Measurements from ENCODE around the gene SEMA4B.

The SEMA4B gene

GRCh38 chr15:90227336-90227735 lies 26.2 kb downstream of the SEMA4B start:
- DNase-seq (ENCODE audit: extremely low spot score), result no peak
- POLR2A ChIA-PET, result no interaction called here
- TF ChIP-seq FOXK2 (IDR thresholded peaks at IDR 0.05), result no peak
- no peak for TF ChIP-seq L3MBTL2 (conservative IDR thresholded peaks at IDR 0.05)
- no peak for TF ChIP-seq TARDBP (IDR thresholded peaks at IDR 0.05)
- TF ChIP-seq ARNT (IDR thresholded peaks at IDR 0.05), result no peak
- no peak for TF ChIP-seq NFRKB (IDR thresholded peaks at IDR 0.05)
- TF ChIP-seq ELF4 (IDR thresholded peaks at IDR 0.05), result no peak
- TF ChIP-seq, protein P1, sequence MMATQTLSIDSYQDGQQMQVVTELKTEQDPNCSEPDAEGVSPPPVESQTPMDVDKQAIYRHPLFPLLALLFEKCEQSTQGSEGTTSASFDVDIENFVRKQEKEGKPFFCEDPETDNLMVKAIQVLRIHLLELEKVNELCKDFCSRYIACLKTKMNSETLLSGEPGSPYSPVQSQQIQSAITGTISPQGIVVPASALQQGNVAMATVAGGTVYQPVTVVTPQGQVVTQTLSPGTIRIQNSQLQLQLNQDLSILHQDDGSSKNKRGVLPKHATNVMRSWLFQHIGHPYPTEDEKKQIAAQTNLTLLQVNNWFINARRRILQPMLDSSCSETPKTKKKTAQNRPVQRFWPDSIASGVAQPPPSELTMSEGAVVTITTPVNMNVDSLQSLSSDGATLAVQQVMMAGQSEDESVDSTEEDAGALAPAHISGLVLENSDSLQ (IDR thresholded peaks at IDR 0.05), result no peak
- TF ChIP-seq CTBP1 (IDR thresholded peaks at IDR 0.05; ENCODE audit: borderline replicate concordance), result no peak
- CTCF ChIA-PET, result interaction anchor here (0.6 kb wide), 1 partner anchor 304 kb away, joined by 3 read pairs; no protein-coding TSS in a partner anchor

DNA sequence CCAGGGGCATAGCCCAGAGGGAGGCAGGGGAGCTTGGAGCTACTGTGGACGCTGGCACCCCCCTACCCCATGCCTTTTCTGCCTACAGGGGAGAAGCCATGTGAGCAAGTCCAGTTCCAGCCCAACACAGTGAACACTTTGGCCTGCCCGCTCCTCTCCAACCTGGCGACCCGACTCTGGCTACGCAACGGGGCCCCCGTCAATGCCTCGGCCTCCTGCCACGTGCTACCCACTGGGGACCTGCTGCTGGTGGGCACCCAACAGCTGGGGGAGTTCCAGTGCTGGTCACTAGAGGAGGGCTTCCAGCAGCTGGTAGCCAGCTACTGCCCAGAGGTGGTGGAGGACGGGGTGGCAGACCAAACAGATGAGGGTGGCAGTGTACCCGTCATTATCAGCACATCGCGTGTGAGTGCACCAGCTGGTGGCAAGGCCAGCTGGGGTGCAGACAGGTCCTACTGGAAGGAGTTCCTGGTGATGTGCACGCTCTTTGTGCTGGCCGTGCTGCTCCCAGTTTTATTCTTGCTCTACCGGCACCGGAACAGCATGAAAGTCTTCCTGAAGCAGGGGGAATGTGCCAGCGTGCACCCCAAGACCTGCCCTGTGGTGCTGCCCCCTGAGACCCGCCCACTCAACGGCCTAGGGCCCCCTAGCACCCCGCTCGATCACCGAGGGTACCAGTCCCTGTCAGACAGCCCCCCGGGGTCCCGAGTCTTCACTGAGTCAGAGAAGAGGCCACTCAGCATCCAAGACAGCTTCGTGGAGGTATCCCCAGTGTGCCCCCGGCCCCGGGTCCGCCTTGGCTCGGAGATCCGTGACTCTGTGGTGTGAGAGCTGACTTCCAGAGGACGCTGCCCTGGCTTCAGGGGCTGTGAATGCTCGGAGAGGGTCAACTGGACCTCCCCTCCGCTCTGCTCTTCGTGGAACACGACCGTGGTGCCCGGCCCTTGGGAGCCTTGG lies 27.0 kb downstream of the SEMA4B start:
- CTCF ChIA-PET, result no interaction called here

DNA sequence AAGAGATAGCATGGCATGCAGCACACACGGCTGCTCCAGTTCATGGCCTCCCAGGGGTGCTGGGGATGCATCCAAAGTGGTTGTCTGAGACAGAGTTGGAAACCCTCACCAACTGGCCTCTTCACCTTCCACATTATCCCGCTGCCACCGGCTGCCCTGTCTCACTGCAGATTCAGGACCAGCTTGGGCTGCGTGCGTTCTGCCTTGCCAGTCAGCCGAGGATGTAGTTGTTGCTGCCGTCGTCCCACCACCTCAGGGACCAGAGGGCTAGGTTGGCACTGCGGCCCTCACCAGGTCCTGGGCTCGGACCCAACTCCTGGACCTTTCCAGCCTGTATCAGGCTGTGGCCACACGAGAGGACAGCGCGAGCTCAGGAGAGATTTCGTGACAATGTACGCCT lies 27.8 kb downstream of the SEMA4B start:
- POLR2A ChIA-PET, result no interaction called here
- TF ChIP-seq ZNF384 (IDR thresholded peaks at IDR 0.05) (no peak), ARNT (IDR thresholded peaks at IDR 0.05) (no peak), SP1 (IDR thresholded peaks at IDR 0.05) (no peak), LEF1 (IDR thresholded peaks at IDR 0.05; ENCODE audit: borderline replicate concordance) (no peak), BHLHE40 (IDR thresholded peaks at IDR 0.05; ENCODE audit: borderline replicate concordance) (no peak)
- DNase-seq (ENCODE audit: extremely low spot score), result no peak
- CTCF ChIA-PET, result no interaction called here

More for the DNA sequence above, 27.0 kb downstream of the SEMA4B start:
- DNase-seq (ENCODE audit: extremely low spot score), result no peak
- no peak for TF ChIP-seq FOXA1 (IDR thresholded peaks at IDR 0.05)
- TF ChIP-seq SUZ12 (IDR thresholded peaks at IDR 0.05), result no peak
- no peak for TF ChIP-seq ELF4 (IDR thresholded peaks at IDR 0.05)
- TF ChIP-seq BHLHE40 (IDR thresholded peaks at IDR 0.05; ENCODE audit: borderline replicate concordance), result no peak
- no peak for TF ChIP-seq TARDBP (IDR thresholded peaks at IDR 0.05)
- POLR2A ChIA-PET, result no interaction called here

- POLR2A ChIA-PET, result interaction anchor here (1.7 kb wide), 1 partner anchor 29 kb away, joined by 4 read pairs; the partner anchor contains the start of gene SEMA4B
- CTCF ChIA-PET, result interaction anchor here (5.1 kb wide), 1 partner anchor 9 kb away, joined by 37 read pairs; no protein-coding TSS in a partner anchor
- DNase-seq (ENCODE audit: extremely low spot score), result no peak
- TF ChIP-seq BHLHE40 (IDR thresholded peaks at IDR 0.05; ENCODE audit: borderline replicate concordance) (no peak), NFRKB (IDR thresholded peaks at IDR 0.05) (no peak), HDGF (IDR thresholded peaks at IDR 0.05; ENCODE audit: borderline replicate concordance) (no peak), FOXA1 (IDR thresholded peaks at IDR 0.05) (no peak), LEF1 (IDR thresholded peaks at IDR 0.05; ENCODE audit: borderline replicate concordance) (no peak), FOXK2 (IDR thresholded peaks at IDR 0.05) (no peak), ZNF384 (IDR thresholded peaks at IDR 0.05) (no peak), TARDBP (IDR thresholded peaks at IDR 0.05) (no peak), SP1 (IDR thresholded peaks at IDR 0.05) (no peak), FOXM1 (IDR thresholded peaks at IDR 0.05; ENCODE audit: borderline replicate concordance) (no peak), SUZ12 (IDR thresholded peaks at IDR 0.05) (no peak), CTBP1 (IDR thresholded peaks at IDR 0.05; ENCODE audit: borderline replicate concordance) (no peak), ARNT (IDR thresholded peaks at IDR 0.05) (no peak), L3MBTL2 (conservative IDR thresholded peaks at IDR 0.05) (no peak), ELF4 (IDR thresholded peaks at IDR 0.05) (no peak)
- TF ChIP-seq, protein P1 (IDR thresholded peaks at IDR 0.05), result no peak
Observed at GRCh38 chr15:90230071-90230494, 29.0 kb downstream of the SEMA4B start.

DNA sequence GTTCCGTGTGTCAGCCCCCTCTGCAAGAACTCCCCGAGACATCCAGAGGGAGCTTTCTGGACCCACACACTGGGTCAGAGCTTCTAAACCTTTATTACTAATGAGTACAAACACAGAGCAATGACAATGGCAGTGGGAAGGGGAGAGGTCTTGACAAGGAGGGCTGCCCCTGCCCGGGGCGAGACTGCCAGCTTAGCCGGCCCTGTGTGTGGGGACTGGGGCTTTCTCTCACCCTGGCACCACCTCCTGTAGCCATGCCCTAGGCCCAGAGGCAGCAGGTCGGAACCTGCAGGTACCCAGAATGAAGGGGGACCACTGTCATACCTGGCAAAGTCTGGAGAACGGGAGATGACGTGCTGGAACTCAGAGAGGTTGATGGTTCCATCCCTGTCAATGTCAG lies 29.5 kb downstream of the SEMA4B start:
- no peak for DNase-seq (ENCODE audit: extremely low spot score)
- ChIA-PET POLR2A (interaction anchor here (1.7 kb wide), 1 partner anchor 30 kb away, joined by 4 read pairs; the partner anchor contains the start of gene SEMA4B), CTCF (interaction anchor here (5.1 kb wide), 1 partner anchor 9 kb away, joined by 37 read pairs; no protein-coding TSS in a partner anchor)
- TF ChIP-seq CTBP1 (IDR thresholded peaks at IDR 0.05; ENCODE audit: borderline replicate concordance), result no peak
- TF ChIP-seq LEF1 (IDR thresholded peaks at IDR 0.05; ENCODE audit: borderline replicate concordance), result no peak
- no peak for TF ChIP-seq TARDBP (IDR thresholded peaks at IDR 0.05)
- no peak for TF ChIP-seq ELF4 (IDR thresholded peaks at IDR 0.05)
- TF ChIP-seq, protein P1 (IDR thresholded peaks at IDR 0.05), result no peak
- no peak for TF ChIP-seq ARNT (IDR thresholded peaks at IDR 0.05)
- no peak for TF ChIP-seq HDGF (IDR thresholded peaks at IDR 0.05; ENCODE audit: borderline replicate concordance)
- TF ChIP-seq FOXK2 (IDR thresholded peaks at IDR 0.05), result no peak
- no peak for TF ChIP-seq ZNF384 (IDR thresholded peaks at IDR 0.05)
- no peak for TF ChIP-seq SUZ12 (IDR thresholded peaks at IDR 0.05)
- no peak for TF ChIP-seq L3MBTL2 (conservative IDR thresholded peaks at IDR 0.05)
